ENCODE data around the gene OR56B4.

- no peak for TF ChIP-seq POLR2A (IDR thresholded peaks at IDR 0.05)
- no peak for TF ChIP-seq EP300 (IDR thresholded peaks at IDR 0.05)
Measured at GRCh38 chr11:6084587-6084986, 22.9 kb upstream of the OR56B4 start.
